Measurements from ENCODE around the gene LRRC38.

Gene LRRC38

GRCh38 chr1:13549021-13549420 is 35.2 kb upstream of the LRRC38 start:
- no peak for DNase-seq (ENCODE audit: low spot score)
- TF ChIP-seq CTCF (IDR thresholded peaks at IDR 0.05; ENCODE audit: extremely low read depth, missing control alignments), result no peak

- no peak for TF ChIP-seq CTCF (IDR thresholded peaks at IDR 0.05; ENCODE audit: extremely low read depth, missing control alignments)
Observed at GRCh38 chr1:13548281-13548680, 34.5 kb upstream of the LRRC38 start.

GRCh38 chr1:13546791-13547190 is 33.0 kb upstream of the LRRC38 start:
- TF ChIP-seq CTCF (IDR thresholded peaks at IDR 0.05; ENCODE audit: extremely low read depth, missing control alignments), result no peak
- DNase-seq (ENCODE audit: low spot score), result no peak

More at GRCh38 chr1:13548281-13548680, 34.5 kb upstream of the LRRC38 start:
- DNase-seq (ENCODE audit: low spot score), result no peak

- no peak for TF ChIP-seq CTCF (IDR thresholded peaks at IDR 0.05; ENCODE audit: extremely low read depth, missing control alignments)
- DNase-seq (ENCODE audit: low spot score), result no peak
Observed at GRCh38 chr1:13544221-13544556, 30.4 kb upstream of the LRRC38 start.

GRCh38 chr1:13543451-13544220 is 29.8 kb upstream of the LRRC38 start:
- no peak for TF ChIP-seq CTCF (IDR thresholded peaks at IDR 0.05; ENCODE audit: extremely low read depth, missing control alignments)
- DNase-seq (ENCODE audit: low spot score), result no peak

GRCh38 chr1:13541435-13542215 is 27.8 kb upstream of the LRRC38 start:
- TF ChIP-seq CTCF (IDR thresholded peaks at IDR 0.05; ENCODE audit: extremely low read depth, missing control alignments), result no peak
- peak; percentile 39 for DNase-seq (ENCODE audit: low spot score)

GRCh38 chr1:13540866-13541265 is 27.1 kb upstream of the LRRC38 start:
- no peak for DNase-seq (ENCODE audit: low spot score)

More at GRCh38 chr1:13540866-13541265, 27.1 kb upstream of the LRRC38 start:
- no peak for TF ChIP-seq CTCF (IDR thresholded peaks at IDR 0.05; ENCODE audit: extremely low read depth, missing control alignments)
